A549 (cell line): ENCODE results near the gene CLEC16A.

Source experiments
- CBX2 ChIP-seq: fragments of 200-600 bp; sonication (generic); IDR thresholded peaks from 2 replicates; pipeline ENCODE4 v1.6.1; 2016; ENCODE audit warnings: low read depth, mild to moderate bottlenecking, borderline replicate concordance
- CBX8 ChIP-seq: fragments of 200-600 bp; sonication (generic); IDR thresholded peaks from 2 replicates; pipeline ENCODE4 v1.6.1; 2016
- CTCF ChIP-seq: fragments of >200 bp; sonication (Bioruptor Twin); formaldehyde crosslinking; IDR thresholded peaks from 3 replicates; pipeline ENCODE4 v1.5.1; 2016
- HOXA7 ChIP-seq: fragments of 250-450 bp; sonication (Bioruptor Pico); IDR thresholded peaks from 2 replicates; pipeline ENCODE4 v1.5.0; 2020; ENCODE audit warnings: mild to moderate bottlenecking, moderate library complexity
- JUN ChIP-seq, 2 experiments: fragments of >200 bp; sonication (Bioruptor Twin); formaldehyde crosslinking; IDR thresholded peaks; 2 replicates in 1 of 2; 3 replicates in 1 of 2; pipeline ENCODE4 v1.6.1; 2016 to 2017
- JUNB ChIP-seq: fragments of >200 bp; sonication (Bioruptor Twin); formaldehyde crosslinking; IDR thresholded peaks from 2 replicates; pipeline ENCODE4 v1.6.1; 2016
- KDM5A ChIP-seq: fragments of 200-600 bp; sonication (generic); IDR thresholded peaks from 2 replicates; pipeline ENCODE4 v1.6.1; 2016; ENCODE audit warnings: antibody characterized with exemption, mild to moderate bottlenecking
- POLR2A ChIP-seq: IDR thresholded peaks from 2 replicates; pipeline ENCODE4 v1.6.1; 2012; ENCODE audit warnings: mild to moderate bottlenecking, low read length
- RAD21 ChIP-seq, 2 experiments: fragments of >200 bp in 1 of 2; sonication (Bioruptor Twin) in 1 of 2; formaldehyde crosslinking in 1 of 2; IDR thresholded peaks in 1 of 2; conservative IDR thresholded peaks in 1 of 2; 2 replicates in 1 of 2; 3 replicates in 1 of 2; pipeline ENCODE4 v1.6.1; 2012 to 2018; ENCODE audit warnings: inconsistent platforms in 1 of 2
- RCOR1 ChIP-seq: fragments of 150-350 bp; IDR thresholded peaks from 2 replicates; pipeline ENCODE4 v1.6.1; 2014; ENCODE audit warnings: antibody characterized with exemption, low read length, low read depth
- RNF2 ChIP-seq: fragments of 200-600 bp; sonication (generic); IDR thresholded peaks from 2 replicates; pipeline ENCODE4 v1.6.1; 2016; ENCODE audit warnings: low read depth, mild to moderate bottlenecking, antibody characterized with exemption, moderate library complexity, borderline replicate concordance
- SMC3 ChIP-seq: fragments of >200 bp; sonication (Bioruptor Twin); formaldehyde crosslinking; IDR thresholded peaks from 3 replicates; pipeline ENCODE4 v1.6.1; 2018; ENCODE audit warnings: inconsistent platforms
- ZFP36 ChIP-seq: fragments of 450-650 bp; IDR thresholded peaks from 2 replicates; pipeline ENCODE4 v1.6.1; 2014; ENCODE audit warnings: borderline replicate concordance; ENCODE audit not compliant: partially characterized antibody
- ZSCAN20 ChIP-seq: fragments of 250-450 bp; sonication (Bioruptor Pico); IDR thresholded peaks from 2 replicates; pipeline ENCODE4 v1.8.0; 2022; ENCODE audit warnings: mild to moderate bottlenecking, moderate library complexity

- TF ChIP-seq POLR2A = no peak
- TF ChIP-seq JUNB = no peak
- TF ChIP-seq CTCF = no peak
- TF ChIP-seq RCOR1 = no peak
- no peak for TF ChIP-seq RAD21 (conservative IDR thresholded peaks at IDR 0.05 in 1 of 2, IDR thresholded peaks at IDR 0.05 in 1 of 2)
- TF ChIP-seq ZFP36 = no peak
- TF ChIP-seq KDM5A = no peak
- TF ChIP-seq CBX8 = no peak
- no peak for TF ChIP-seq JUN (IDR thresholded peaks at IDR 0.05)
- TF ChIP-seq RNF2 = no peak
- TF ChIP-seq SMC3 = no peak
- no peak for TF ChIP-seq CBX2
- TF ChIP-seq ZSCAN20 (CRISPR knock-in tag) = no peak
- TF ChIP-seq HOXA7 (CRISPR knock-in tag) = no peak
These were observed 13.6 kb upstream of the CLEC16A start for GRCh38 chr16:10930755-10931093.
